ENCODE measurements around the gene UTS2B.
A peak's percentile ranks its signal among the peaks of the same experiment; 100 is the strongest.

UTS2B gene

DNA sequence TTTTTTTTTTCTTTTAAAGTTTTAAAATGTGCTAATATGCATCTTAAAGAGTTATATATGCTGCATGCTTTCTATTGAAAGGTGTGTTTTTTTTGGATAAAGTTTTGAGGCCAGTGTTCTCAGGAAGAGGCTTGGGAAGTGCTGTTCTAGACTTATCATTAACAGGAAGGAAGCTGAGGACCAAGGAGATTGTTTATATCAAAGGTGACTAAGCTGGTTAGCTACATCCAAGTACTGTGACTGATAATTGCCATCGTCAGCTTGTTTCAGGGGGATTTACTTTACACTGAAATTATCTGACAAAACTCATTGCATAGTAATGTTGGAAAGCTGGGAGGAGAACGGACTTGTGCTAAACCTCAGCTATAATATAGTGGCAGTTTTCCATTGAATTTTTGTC lies 36.3 kb upstream of the UTS2B start:
- FAIRE-seq (no peak), DNase-seq (ENCODE audit: insufficient read length, low spot score) (no peak)
- TF ChIP-seq POU2F2 (IDR thresholded peaks at IDR 0.05; ENCODE audit: low read depth, low read length), result no peak
- no peak for TF ChIP-seq POLR2A (IDR thresholded peaks at IDR 0.05; ENCODE audit: low read depth, low read length)
- no peak for TF ChIP-seq POLR2AphosphoS5 (IDR thresholded peaks at IDR 0.05; ENCODE audit: low read depth, low read length)
- no peak for TF ChIP-seq PAX5 (IDR thresholded peaks at IDR 0.05; ENCODE audit: insufficient read depth, low read length, severe bottlenecking)
- TF ChIP-seq TAF1 (IDR thresholded peaks at IDR 0.05; ENCODE audit: low read depth, low read length), result no peak
- TF ChIP-seq SPI1 (IDR thresholded peaks at IDR 0.05; ENCODE audit: low read depth, low read length), result no peak

- DNase-seq (ENCODE audit: insufficient read length, low spot score) (no peak), FAIRE-seq (no peak)
- TF ChIP-seq POLR2AphosphoS5 (IDR thresholded peaks at IDR 0.05; ENCODE audit: low read depth, low read length), result no peak
Measured at GRCh38 chr3:191363221-191363620, 32.9 kb upstream of the UTS2B start.

GRCh38 chr3:191362524-191363090 lies 32.3 kb upstream of the UTS2B start:
- FAIRE-seq (no peak), DNase-seq (ENCODE audit: insufficient read length, low spot score) (no peak)

GRCh38 chr3:191362037-191362436 lies 31.7 kb upstream of the UTS2B start:
- DNase-seq (ENCODE audit: insufficient read length, low spot score) (no peak), FAIRE-seq (no peak)
- no peak for TF ChIP-seq POLR2A (IDR thresholded peaks at IDR 0.05; ENCODE audit: low read depth, low read length)
- TF ChIP-seq TAF1 (IDR thresholded peaks at IDR 0.05; ENCODE audit: low read depth, low read length), result no peak
- TF ChIP-seq POLR2AphosphoS5 (IDR thresholded peaks at IDR 0.05; ENCODE audit: low read depth, low read length), result no peak
- no peak for TF ChIP-seq SPI1 (IDR thresholded peaks at IDR 0.05; ENCODE audit: low read depth, low read length)
- TF ChIP-seq PAX5 (IDR thresholded peaks at IDR 0.05; ENCODE audit: insufficient read depth, low read length, severe bottlenecking), result no peak
- TF ChIP-seq POU2F2 (IDR thresholded peaks at IDR 0.05; ENCODE audit: low read depth, low read length), result no peak

More at GRCh38 chr3:191362524-191363090, 32.3 kb upstream of the UTS2B start:
- TF ChIP-seq POLR2AphosphoS5 (IDR thresholded peaks at IDR 0.05; ENCODE audit: low read depth, low read length), result no peak
- no peak for TF ChIP-seq PAX5 (IDR thresholded peaks at IDR 0.05; ENCODE audit: insufficient read depth, low read length, severe bottlenecking)
- TF ChIP-seq POU2F2 (IDR thresholded peaks at IDR 0.05; ENCODE audit: low read depth, low read length), result no peak
- no peak for TF ChIP-seq TAF1 (IDR thresholded peaks at IDR 0.05; ENCODE audit: low read depth, low read length)
- no peak for TF ChIP-seq SPI1 (IDR thresholded peaks at IDR 0.05; ENCODE audit: low read depth, low read length)
- TF ChIP-seq POLR2A (IDR thresholded peaks at IDR 0.05; ENCODE audit: low read depth, low read length), result no peak

DNA sequence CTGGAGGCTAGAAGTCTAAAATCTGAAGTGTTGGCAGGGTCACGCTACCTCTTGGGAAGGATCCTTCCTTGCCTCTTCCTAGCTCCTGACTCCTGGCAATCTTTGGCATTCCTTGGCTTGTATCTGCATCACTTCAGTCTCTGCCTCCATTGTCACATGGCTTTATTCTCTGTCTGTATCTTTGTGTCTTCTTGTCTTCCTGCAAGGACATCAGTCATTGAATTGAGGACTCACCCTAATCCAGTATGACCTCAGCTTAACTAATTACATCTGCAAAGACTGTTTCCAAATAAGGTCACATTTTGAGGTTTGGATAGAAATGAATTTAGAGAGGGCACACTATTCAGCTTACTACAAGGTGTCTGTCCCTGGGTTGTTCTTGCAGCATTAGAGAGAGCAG lies 31.1 kb upstream of the UTS2B start:
- FAIRE-seq, result peak; percentile 71

DNA sequence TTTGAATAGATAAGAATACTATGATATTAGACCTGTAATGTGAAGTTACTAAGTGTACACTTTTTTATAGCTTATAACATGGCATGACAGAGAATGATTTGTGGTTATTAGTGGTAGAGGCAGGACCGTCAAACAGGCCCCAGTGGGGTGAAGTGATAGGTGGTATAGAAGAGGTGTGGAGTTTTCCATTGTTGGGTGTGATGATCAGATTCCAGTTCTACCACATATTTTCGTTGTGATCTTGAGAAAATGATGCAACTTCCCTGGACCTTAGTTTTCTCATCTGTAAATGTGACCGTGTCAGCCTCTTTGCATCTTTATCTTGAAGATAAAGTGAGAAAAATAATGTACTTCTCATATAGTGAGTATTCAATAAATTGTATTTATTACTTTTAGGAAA lies 30.3 kb upstream of the UTS2B start:
- no peak for DNase-seq (ENCODE audit: insufficient read length, low spot score)
- FAIRE-seq, result no peak
- no peak for TF ChIP-seq POLR2A (IDR thresholded peaks at IDR 0.05; ENCODE audit: low read depth, low read length)
- no peak for TF ChIP-seq TAF1 (IDR thresholded peaks at IDR 0.05; ENCODE audit: low read depth, low read length)
- TF ChIP-seq POU2F2 (IDR thresholded peaks at IDR 0.05; ENCODE audit: low read depth, low read length), result no peak
- no peak for TF ChIP-seq POLR2AphosphoS5 (IDR thresholded peaks at IDR 0.05; ENCODE audit: low read depth, low read length)
- TF ChIP-seq SPI1 (IDR thresholded peaks at IDR 0.05; ENCODE audit: low read depth, low read length), result no peak
- no peak for TF ChIP-seq PAX5 (IDR thresholded peaks at IDR 0.05; ENCODE audit: insufficient read depth, low read length, severe bottlenecking)

More for the DNA sequence above, 31.1 kb upstream of the UTS2B start:
- no peak for TF ChIP-seq TAF1 (IDR thresholded peaks at IDR 0.05; ENCODE audit: low read depth, low read length)
- TF ChIP-seq SPI1 (IDR thresholded peaks at IDR 0.05; ENCODE audit: low read depth, low read length), result no peak
- no peak for TF ChIP-seq PAX5 (IDR thresholded peaks at IDR 0.05; ENCODE audit: insufficient read depth, low read length, severe bottlenecking)
- TF ChIP-seq POLR2AphosphoS5 (IDR thresholded peaks at IDR 0.05; ENCODE audit: low read depth, low read length), result no peak
- TF ChIP-seq POU2F2 (IDR thresholded peaks at IDR 0.05; ENCODE audit: low read depth, low read length), result no peak
- TF ChIP-seq POLR2A (IDR thresholded peaks at IDR 0.05; ENCODE audit: low read depth, low read length), result no peak
- no peak for DNase-seq (ENCODE audit: insufficient read length, low spot score)

GRCh38 chr3:191358929-191359328 lies 28.6 kb upstream of the UTS2B start:
- FAIRE-seq, result no peak
- TF ChIP-seq POU2F2 (IDR thresholded peaks at IDR 0.05; ENCODE audit: low read depth, low read length) (no peak), PAX5 (IDR thresholded peaks at IDR 0.05; ENCODE audit: insufficient read depth, low read length, severe bottlenecking) (no peak), POLR2A (IDR thresholded peaks at IDR 0.05; ENCODE audit: low read depth, low read length) (no peak), TAF1 (IDR thresholded peaks at IDR 0.05; ENCODE audit: low read depth, low read length) (no peak), POLR2AphosphoS5 (IDR thresholded peaks at IDR 0.05; ENCODE audit: low read depth, low read length) (no peak), SPI1 (IDR thresholded peaks at IDR 0.05; ENCODE audit: low read depth, low read length) (no peak)

GRCh38 chr3:191357909-191358308 lies 27.6 kb upstream of the UTS2B start:
- no peak for DNase-seq (ENCODE audit: insufficient read length, low spot score)
- TF ChIP-seq TAF1 (IDR thresholded peaks at IDR 0.05; ENCODE audit: low read depth, low read length) (no peak), SPI1 (IDR thresholded peaks at IDR 0.05; ENCODE audit: low read depth, low read length) (no peak), POLR2AphosphoS5 (IDR thresholded peaks at IDR 0.05; ENCODE audit: low read depth, low read length) (no peak), PAX5 (IDR thresholded peaks at IDR 0.05; ENCODE audit: insufficient read depth, low read length, severe bottlenecking) (no peak), POLR2A (IDR thresholded peaks at IDR 0.05; ENCODE audit: low read depth, low read length) (no peak), POU2F2 (IDR thresholded peaks at IDR 0.05; ENCODE audit: low read depth, low read length) (no peak)
- FAIRE-seq, result no peak

More at GRCh38 chr3:191358929-191359328, 28.6 kb upstream of the UTS2B start:
- DNase-seq (ENCODE audit: insufficient read length, low spot score), result no peak

- no peak for DNase-seq (ENCODE audit: insufficient read length, low spot score)
- peak; percentile 63 for FAIRE-seq
- TF ChIP-seq POLR2A (IDR thresholded peaks at IDR 0.05; ENCODE audit: low read depth, low read length), result no peak
- no peak for TF ChIP-seq POLR2AphosphoS5 (IDR thresholded peaks at IDR 0.05; ENCODE audit: low read depth, low read length)
- no peak for TF ChIP-seq PAX5 (IDR thresholded peaks at IDR 0.05; ENCODE audit: insufficient read depth, low read length, severe bottlenecking)
- no peak for TF ChIP-seq SPI1 (IDR thresholded peaks at IDR 0.05; ENCODE audit: low read depth, low read length)
- TF ChIP-seq TAF1 (IDR thresholded peaks at IDR 0.05; ENCODE audit: low read depth, low read length), result no peak
- no peak for TF ChIP-seq POU2F2 (IDR thresholded peaks at IDR 0.05; ENCODE audit: low read depth, low read length)
Measured at GRCh38 chr3:191356631-191357439, 26.5 kb upstream of the UTS2B start.
